K562 (cell line): ENCODE data around the gene NPEPL1.

Experiments used
- CHD2 ChIP-seq: IDR thresholded peaks from 2 replicates; pipeline ENCODE4 v1.6.1; 2011; ENCODE audit warnings: low read depth, low read length
- SAFB2 ChIP-seq: fragments of 200-400 bp; formaldehyde crosslinking; IDR thresholded peaks from 2 replicates; pipeline ENCODE4 v1.6.1; 2018; ENCODE audit warnings: borderline replicate concordance, low read length, low read depth, moderate library complexity; ENCODE audit not compliant: severe bottlenecking
- TAF9B ChIP-seq: fragments of 450-650 bp; IDR thresholded peaks from 2 replicates; pipeline ENCODE4 v1.6.1; 2018; ENCODE audit warnings: mild to moderate bottlenecking; ENCODE audit not compliant: partially characterized antibody
- TF ChIP-seq, protein P1 (sequence below), 2 experiments: fragments of 450-650 bp; formaldehyde crosslinking in 1 of 2; IDR thresholded peaks; 2 replicates each; pipeline versions ENCODE4 v1.4.0 to v1.6.1; 2014 to 2020; ENCODE audit warnings: mild to moderate bottlenecking in 2 of 2, borderline replicate concordance in 1 of 2, low read depth in 1 of 2
- TF ChIP-seq, protein P2 (sequence below), 2 experiments: IDR thresholded peaks; 2 replicates each; pipeline ENCODE4 v1.6.1; 2011; ENCODE audit warnings: borderline replicate concordance in 1 of 2, control low read depth in 1 of 2, low read depth in 1 of 2, low read length in 1 of 2, mild to moderate bottlenecking in 1 of 2, mixed read lengths in 1 of 2, moderate library complexity in 1 of 2; ENCODE audit not compliant: insufficient read depth in 1 of 2, insufficient read length in 1 of 2, poor library complexity in 1 of 2, severe bottlenecking in 1 of 2; ENCODE audit errors: extremely low read depth in 1 of 2

DNA sequence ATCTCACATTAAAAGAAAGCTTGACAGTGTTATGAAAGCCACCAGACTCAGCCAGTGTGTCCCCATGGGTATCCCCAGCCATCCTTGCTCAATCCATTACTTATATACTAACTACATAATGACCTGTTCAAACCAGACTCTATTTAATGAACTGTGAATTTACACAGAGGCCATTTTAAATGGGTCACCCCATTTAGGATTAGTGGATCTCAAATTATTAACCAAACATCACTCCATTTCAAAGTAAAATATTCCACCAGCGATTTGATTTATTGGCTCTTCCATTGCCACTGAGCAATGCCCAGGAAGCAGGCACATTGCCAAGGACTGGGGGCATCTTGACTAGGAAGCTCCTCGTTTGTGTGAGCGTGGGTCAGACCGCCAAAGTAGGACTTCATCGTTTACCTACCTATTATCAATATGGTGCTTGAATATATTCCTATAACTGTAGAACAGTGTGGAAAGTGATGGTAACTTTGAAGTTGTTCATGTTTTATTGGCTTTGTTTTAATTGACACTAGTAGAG lies 15.5 kb upstream of the NPEPL1 start:
- TF ChIP-seq SAFB2 (no peak), TAF9B (no peak), CHD2 (no peak)
- TF ChIP-seq, protein P1, sequence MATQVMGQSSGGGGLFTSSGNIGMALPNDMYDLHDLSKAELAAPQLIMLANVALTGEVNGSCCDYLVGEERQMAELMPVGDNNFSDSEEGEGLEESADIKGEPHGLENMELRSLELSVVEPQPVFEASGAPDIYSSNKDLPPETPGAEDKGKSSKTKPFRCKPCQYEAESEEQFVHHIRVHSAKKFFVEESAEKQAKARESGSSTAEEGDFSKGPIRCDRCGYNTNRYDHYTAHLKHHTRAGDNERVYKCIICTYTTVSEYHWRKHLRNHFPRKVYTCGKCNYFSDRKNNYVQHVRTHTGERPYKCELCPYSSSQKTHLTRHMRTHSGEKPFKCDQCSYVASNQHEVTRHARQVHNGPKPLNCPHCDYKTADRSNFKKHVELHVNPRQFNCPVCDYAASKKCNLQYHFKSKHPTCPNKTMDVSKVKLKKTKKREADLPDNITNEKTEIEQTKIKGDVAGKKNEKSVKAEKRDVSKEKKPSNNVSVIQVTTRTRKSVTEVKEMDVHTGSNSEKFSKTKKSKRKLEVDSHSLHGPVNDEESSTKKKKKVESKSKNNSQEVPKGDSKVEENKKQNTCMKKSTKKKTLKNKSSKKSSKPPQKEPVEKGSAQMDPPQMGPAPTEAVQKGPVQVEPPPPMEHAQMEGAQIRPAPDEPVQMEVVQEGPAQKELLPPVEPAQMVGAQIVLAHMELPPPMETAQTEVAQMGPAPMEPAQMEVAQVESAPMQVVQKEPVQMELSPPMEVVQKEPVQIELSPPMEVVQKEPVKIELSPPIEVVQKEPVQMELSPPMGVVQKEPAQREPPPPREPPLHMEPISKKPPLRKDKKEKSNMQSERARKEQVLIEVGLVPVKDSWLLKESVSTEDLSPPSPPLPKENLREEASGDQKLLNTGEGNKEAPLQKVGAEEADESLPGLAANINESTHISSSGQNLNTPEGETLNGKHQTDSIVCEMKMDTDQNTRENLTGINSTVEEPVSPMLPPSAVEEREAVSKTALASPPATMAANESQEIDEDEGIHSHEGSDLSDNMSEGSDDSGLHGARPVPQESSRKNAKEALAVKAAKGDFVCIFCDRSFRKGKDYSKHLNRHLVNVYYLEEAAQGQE (IDR thresholded peaks at IDR 0.05; ENCODE audit: borderline replicate concordance) = no peak
- TF ChIP-seq, protein P1 (CRISPR knock-in tag; IDR thresholded peaks at IDR 0.05; ENCODE audit: low read depth) = no peak
- TF ChIP-seq, protein P2, sequence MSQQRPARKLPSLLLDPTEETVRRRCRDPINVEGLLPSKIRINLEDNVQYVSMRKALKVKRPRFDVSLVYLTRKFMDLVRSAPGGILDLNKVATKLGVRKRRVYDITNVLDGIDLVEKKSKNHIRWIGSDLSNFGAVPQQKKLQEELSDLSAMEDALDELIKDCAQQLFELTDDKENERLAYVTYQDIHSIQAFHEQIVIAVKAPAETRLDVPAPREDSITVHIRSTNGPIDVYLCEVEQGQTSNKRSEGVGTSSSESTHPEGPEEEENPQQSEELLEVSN (IDR thresholded peaks at IDR 0.05; ENCODE audit: borderline replicate concordance in 1 of 2, extremely low read depth in 1 of 2, insufficient read depth in 1 of 2, insufficient read length in 1 of 2, low read depth in 1 of 2, low read length in 1 of 2, poor library complexity in 1 of 2, severe bottlenecking in 1 of 2) = no peak
